Activated CD8-positive, alpha-beta memory T cell treated with anti-CD3 and anti-CD28 coated beads for 4 hours (primary cell): ENCODE results near the gene TMEM143.

ENCODE experiments used
- DNase-seq, 2 donors: peaks; one replicate each; pipeline ENCODE4 v3.0.0-alpha.2; 2020; ENCODE audit warnings: low read depth in 2 of 2

The TMEM143 gene

GRCh38 chr19:48359123-48359522 lies 4.6 kb downstream of the TMEM143 start:
- no peak for DNase-seq

DNA sequence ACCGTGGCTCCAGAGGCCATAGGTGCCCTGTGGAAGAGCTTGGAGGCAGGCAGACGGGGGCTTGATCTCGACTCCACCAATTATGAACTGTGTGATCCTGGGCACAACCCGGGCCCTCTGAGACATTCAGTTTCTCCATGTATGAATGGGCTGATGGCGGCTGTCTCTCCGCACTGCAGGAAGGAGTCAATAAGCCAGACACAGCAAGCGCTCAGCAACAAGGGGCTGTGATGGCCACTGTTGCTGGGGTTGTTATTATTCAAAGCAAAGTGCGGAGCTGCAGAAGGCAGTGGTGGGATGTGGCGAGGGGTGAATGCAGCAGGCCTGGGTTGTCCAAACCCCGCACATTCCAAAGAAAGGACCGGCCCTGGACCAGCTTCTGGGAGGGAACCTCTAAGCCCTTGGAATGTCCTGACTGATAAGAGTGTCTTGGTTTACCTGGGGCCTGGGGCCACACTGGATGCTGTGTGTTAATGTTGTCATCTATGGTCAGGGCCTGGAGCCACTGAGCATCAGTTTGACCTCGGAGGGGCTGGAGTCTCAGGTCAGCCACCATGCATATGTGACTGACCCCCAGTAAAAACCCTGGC lies 8.3 kb downstream of the TMEM143 start:
- no peak for DNase-seq

DNA sequence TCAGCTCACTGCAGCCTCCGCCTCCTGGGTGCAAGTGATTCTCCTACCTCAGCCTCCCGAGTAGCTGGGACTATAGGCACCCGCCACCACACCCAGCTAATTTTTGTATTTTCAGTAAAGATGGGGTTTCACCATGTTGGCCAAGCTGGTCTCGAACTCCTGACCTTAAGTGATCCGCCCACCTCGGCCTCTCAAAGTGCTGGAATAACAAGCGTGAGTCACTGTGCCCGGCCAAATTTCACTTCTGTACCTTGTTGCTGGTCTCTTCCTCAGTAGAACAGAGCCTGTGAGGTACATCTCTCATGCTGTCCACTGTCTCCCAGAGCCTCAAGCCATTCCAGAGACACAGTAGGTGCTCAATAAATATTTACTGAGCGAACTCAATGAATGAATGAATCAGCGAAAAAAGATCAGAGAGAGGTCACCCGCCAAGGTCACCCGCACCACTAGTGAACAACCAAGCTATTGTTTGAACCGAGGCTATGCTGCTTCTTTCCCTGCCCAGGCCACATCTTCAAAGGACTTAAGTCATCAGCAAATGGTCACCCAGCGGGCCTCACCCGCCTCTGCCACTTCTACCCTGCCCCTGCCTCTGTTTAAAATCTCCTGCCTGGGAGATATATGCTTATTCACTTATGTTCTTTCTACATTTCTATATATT lies 9.3 kb downstream of the TMEM143 start:
- no peak for DNase-seq

DNA sequence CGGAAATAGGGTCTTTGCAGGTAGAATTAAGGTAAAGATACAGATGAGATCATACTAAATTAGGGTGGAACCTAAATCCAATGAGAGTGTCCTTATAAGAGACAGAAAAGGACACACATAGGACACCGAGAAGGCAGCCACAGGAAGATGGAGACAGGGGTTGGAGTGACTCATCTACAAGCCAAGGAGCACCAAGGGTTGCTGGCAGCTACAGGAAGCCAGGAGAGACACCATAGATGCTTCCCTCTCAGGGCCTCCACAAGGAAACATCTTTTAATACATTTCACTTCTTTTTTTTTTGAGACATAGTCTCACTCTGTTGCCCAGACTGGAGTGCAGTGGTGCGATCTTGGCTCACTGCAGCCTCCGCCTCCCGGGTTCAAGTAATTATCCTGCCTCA lies 10.1 kb downstream of the TMEM143 start:
- DNase-seq: no peak

DNA sequence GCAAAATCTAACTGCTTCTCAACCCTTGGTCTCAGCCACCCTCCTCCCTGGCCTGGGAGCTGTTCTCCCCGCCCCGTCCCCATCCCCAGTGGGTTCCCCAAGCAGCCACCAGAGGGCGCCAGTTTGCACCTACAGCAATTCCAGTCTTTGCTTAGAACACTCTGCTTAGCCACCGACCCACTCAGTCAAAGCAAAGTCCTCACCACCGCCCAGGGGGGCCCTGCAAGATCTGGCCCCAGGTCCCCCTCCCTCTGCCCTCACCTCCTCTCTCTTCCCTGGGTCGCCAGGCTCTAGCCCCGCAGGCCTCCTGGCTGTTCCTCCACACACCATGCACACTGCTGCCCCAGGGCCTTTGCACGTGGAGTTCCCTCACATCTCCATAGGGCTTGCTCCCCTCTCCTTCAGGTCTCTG lies 12.4 kb downstream of the TMEM143 start:
- peak; percentile 58 to 62 for DNase-seq

DNA sequence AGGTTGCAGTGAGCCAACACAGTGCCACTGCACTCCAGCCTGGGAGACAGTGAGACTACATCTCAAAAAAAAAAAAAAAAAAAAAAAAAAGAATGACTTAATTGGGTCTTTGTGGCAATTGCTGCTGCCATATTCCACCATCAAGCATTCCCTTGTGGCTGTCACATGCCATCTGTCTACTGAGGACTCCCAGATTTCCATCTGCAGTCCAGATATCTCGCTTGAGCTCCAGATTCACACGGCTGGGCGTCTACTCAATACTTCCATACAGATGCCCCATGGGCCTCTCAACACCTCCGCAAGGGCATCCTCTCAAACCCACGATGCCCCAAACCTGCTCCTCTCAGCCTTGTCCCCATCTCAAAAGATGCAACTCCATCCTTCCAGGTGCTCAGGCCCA lies 12.9 kb downstream of the TMEM143 start:
- DNase-seq: no peak

- no peak for DNase-seq
Observed at GRCh38 chr19:48348737-48349136, 15.0 kb downstream of the TMEM143 start.

DNA sequence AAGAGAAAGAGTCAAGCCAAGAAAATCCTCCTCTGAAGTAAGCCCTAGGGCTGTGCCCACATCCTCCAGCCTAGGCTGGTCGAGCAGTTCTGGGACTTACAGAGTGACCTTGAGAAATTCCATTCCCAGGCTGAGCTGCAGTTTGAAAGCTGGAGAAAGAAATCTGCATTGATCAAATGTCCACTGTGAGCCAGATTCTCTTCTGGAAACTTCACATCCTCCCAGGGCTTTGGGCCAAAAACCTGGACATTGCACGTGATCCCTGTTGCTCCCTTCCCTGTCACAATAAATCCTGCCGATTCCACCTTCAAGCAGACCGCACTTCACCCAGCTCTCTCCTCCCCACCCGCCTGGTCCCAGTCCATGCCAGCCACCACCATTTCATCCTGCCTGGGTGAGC lies 15.7 kb downstream of the TMEM143 start:
- DNase-seq: no peak

DNA sequence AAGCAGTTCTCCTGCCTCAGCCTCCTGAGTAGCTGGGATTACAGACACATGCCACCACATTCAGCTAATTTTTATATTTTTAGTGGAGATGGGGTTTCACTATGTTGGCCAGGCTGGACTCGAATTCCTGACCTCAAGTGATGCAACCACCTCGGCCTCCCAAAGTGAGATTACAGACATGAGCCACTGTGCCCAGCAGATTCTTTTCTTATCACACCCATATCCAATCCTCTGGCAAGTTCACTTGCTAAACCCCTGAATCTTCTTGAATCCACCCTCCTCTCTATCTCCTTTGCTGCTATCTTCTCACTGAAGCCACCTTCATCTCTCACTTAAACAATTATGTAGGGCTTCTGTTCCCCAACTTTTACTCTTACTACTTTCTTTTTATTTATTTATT lies 17.5 kb downstream of the TMEM143 start:
- DNase-seq: no peak

DNA sequence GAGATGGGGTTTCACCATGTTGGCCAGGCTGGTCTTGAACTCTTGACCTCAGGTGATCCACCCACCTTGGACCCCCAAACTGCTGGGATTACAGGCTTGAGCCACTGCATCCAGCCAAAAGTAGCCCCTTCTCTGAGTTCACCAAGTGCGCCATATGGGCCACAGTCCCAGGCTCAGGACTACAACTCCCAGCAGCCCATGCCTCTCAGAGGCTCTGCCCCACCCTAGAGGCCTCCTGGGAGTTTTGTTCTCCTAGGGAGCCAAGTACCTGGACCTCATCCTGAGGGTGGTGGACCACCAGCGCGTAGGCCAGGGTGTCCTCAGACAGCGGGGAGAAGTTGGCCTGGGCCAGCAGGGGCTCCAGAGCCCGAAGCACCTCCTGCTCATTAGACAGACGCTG lies 18.8 kb downstream of the TMEM143 start:
- no peak for DNase-seq

DNA sequence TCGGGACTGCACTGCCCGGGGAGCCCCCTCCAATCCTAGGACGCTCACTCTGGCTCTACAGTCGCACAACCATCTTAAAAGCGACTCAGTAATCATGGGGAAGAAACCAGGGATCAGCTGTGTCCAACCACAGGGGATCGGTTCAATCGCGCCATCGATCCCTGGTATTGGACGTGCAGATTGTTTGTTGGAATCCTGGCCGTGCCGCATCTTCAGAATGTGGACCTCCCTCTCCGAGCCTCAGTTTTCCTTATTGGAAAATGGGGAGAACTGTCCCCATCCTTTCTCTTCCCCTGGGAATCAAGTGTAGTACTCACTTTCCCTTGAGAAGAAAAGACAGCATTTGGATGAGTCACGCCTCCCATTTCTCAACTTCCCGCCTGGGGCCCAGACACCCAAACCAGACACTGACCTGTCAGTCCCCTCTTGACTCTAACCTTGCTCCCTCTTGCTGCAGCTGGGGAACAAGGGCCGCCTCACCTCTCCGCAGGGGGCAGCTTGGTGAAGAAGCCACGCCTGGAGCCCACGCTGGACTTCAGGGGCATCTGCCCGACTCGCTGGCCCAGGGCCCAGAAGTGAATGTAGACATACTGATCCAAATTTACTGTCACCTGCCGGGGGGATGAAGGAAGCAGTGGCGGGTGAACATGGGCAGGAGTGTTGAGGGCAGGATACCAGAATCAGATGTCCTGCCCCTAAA lies 20.7 kb downstream of the TMEM143 start:
- DNase-seq: no peak

- DNase-seq: no peak
Observed at GRCh38 chr19:48342414-48342738, 21.4 kb downstream of the TMEM143 start.

DNA sequence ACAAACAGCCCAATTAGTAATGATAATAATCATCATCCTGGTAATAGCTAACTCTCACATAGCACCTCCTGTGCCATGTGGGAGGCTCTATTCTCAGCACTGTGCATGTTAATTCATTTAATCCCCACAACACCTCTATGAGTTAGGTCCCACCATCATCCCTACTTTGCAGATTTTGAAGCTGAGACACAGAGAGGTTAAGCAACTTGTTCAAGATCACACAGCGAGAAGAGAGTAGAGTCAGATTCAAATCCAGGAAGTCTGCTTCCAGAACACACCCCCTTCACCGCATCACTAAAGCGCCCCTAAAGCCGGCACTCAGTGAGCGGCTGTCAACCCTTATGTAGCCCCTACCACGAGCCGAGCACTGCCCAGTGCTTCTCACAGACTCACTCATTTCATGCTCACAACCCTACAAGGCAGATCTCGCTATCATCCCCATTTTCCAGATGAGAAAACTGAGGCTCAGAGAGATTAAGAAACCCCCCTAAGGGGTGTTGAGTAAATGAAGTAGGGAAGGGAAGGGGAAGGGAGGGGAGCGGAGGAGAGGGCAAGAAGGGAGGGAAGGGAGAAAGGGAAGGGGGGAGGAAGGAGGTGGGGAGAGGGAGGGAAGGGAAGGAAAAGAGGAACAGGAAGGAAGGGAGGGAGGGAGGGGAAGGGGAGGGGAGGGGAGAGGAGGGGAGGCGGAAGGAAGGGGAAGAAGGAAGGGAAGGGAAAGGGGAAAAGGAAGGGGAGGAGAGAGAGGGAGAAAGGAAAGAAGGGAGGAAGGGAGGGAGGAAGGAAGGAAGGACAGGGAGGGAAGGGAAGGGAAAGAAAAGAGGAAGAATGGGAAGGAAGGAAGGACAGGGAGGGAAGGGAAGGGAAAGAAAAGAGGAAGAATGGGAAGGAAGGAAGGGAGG lies 22.0 kb downstream of the TMEM143 start:
- DNase-seq: no peak

- no peak for DNase-seq
Observed at GRCh38 chr19:48340995-48341394, 22.7 kb downstream of the TMEM143 start.

DNA sequence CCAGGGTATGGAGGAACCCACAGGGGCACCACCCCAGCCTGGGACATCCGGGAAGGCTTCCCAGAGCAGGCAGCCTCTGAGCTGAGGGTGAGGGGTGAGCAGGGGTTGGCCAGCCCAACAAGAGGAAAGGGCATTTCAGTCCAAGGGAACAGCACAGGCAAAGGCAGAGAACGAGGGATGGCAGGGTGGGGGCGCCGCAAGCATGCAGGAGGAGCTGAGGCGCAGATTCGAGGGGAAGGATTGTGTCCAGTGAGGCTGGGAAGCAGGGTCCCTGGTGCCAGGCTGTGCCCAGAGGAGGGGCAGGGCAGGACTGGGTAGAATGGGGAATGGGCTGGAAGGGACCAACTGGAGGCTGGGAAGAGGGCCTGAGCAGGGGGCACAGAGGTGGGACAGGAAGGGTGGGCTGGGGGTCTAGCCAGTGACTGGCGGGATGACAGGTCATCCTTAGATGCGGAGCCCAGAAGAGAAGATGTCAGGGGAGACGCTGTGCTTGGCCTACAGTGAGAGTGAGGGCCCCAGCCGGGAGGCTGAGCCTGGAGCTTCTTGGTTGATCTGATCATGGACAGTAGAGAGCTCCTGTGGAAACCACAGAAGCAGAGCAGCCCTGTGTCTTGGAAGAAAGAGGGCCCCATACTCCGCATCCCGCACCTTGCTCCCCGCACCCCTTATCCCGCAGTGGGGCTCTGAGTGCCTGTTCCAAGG lies 24.8 kb downstream of the TMEM143 start:
- DNase-seq: no peak

DNA sequence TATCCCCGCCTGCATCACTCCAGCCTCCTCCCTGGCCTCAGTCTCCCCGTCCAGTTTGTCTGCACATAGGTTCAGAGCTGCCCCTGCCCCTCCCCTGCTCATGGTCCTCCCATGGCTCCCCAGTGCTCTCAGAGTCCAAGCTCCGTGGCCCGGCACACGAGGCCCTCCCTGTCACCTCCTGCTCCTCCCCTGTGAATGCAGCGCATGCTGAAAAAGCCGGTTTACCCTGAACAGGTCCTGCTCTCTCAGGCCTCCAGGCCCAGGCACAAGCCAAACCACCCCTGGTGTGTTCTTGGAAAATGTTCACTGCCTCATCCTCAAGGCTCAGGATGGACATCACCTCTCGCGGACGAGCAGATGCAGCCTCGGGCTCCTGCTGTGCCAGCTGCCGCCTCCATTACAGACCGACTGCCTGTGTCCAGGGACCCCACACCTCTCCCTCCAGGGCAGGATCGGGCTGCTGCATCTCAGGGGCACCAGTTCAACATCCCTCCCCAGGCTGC lies 25.4 kb downstream of the TMEM143 start:
- DNase-seq: no peak

DNA sequence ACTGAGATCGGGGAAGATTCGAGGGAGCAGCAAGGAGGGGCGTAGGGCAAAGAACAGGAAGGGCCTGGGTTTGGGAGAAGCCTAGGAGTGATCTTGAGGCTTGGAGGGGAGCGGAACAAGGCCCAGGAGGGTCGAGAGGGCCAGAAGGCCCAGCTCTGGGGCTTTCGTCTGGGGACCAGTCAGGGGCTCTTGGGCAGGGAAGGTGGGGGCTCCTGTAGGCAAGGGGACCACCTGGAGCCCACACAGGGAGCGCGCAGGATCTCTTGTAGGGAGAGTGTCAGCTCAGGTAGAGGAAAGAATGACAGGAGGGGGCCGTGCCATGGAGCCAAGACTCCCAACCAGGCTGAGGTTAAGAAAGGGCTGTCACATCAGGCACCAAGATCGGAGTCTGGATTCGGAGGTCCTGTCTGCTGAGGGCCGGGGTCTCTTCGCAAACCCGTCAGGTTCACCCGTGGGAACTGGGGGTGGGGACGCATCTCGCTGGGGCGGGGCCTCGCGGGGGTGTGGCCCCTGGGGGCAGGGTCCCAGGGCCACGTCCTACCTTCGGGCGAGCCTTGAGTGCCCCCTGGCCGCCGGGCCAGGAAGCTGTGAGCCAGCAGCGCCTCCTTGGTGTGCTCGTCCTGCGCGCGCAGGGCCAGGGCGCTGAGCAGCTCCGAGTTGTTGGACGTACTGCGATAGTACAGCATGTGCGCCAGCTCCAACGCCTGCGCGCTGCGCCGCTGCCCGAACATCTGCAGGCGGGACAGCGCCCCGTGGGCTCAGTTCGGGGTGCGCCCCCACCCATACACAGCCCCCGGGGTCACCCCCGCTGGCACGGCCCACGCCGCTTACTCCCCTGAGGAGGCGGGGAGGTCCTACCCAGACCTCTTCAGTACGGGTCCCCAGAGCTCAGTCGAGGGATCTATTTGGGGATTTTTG lies 30.0 kb downstream of the TMEM143 start:
- peak; percentile 81 to 89 for DNase-seq

DNA sequence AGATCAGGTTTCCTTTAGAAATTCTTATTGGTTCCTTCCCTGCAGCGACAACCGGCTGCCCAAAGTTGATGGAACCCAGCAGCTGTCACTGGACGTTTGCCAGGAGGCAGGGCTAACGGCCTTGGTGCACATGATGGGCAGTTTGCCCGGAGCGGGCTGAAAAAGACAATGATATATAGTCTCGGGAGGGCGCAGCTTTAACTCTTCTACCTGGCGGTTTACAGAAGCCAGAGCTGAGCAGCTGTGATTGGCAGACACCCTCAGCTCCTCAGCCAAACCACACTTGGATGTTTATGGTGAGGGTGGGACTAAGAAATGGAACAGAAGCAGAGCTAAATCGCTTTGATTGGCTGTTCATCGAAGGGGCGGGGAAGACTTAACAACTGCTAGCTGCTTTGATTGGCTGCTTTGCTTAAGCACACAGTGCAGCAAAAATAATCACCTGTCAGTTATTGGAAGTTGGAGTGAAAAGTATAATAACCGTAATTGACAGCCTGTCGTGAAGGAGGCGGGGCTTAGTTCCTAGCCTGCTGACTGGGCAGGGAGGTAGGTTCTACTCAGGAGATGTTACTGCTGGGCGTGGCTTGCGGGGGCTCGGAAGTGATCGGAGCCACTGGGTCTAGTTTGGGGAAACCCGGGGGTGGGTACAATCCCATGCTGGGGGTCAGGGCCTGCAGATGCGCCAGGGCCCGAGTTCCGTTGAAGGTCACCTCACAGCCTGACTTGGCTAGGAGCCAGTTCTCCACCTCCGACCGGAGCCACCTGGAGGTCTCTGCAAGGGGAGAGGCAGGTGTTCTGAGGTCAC lies 30.9 kb downstream of the TMEM143 start:
- DNase-seq: peak; percentile 79 to 93

DNA sequence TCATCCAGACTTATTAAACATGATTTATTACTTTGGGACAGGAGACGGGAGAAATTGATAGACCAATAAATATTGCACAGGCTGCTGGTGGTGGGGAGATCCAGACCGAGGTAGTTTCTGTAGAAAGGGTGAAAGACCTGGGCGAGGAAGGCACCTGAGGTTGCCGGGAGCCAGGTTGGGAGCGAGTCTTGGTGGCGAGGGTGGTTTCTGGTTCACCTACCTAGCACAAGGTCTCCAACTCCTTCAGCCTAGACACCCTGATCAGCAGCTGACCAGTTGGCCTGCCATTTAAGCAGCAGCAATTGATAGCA lies 31.4 kb downstream of the TMEM143 start:
- no peak for DNase-seq
